ENCODE data around the gene UPF2.

The UPF2 gene

GRCh38 chr10:11881030-11881476 lies 161.6 kb downstream of the UPF2 start:
- DNase-seq (ENCODE audit: low read depth), result no peak
- no peak overlapping the region for H3K4me3 ChIP-seq (ENCODE audit: low read depth, low read length)
- TF ChIP-seq CTCF (IDR thresholded peaks at IDR 0.05; ENCODE audit: insufficient read depth, low read depth, low read length, missing control alignments), result no peak

- TF ChIP-seq CTCF (IDR thresholded peaks at IDR 0.05; ENCODE audit: insufficient read depth, low read depth, low read length, missing control alignments), result no peak
- DNase-seq (ENCODE audit: low read depth), result no peak
Observed at GRCh38 chr10:11880151-11881029, 162.2 kb downstream of the UPF2 start.

GRCh38 chr10:11879387-11880094 lies 163.1 kb downstream of the UPF2 start:
- DNase-seq (ENCODE audit: low read depth), result no peak
- TF ChIP-seq CTCF (IDR thresholded peaks at IDR 0.05; ENCODE audit: insufficient read depth, low read depth, low read length, missing control alignments), result no peak
- H3K4me3 ChIP-seq (ENCODE audit: low read depth, low read length), result no peak overlapping the region

More at GRCh38 chr10:11880151-11881029, 162.2 kb downstream of the UPF2 start:
- no peak overlapping the region for H3K4me3 ChIP-seq (ENCODE audit: low read depth, low read length)

GRCh38 chr10:11878776-11879175 lies 163.8 kb downstream of the UPF2 start:
- no peak for DNase-seq (ENCODE audit: low read depth)
- no peak for TF ChIP-seq CTCF (IDR thresholded peaks at IDR 0.05; ENCODE audit: insufficient read depth, low read depth, low read length, missing control alignments)
- no peak overlapping the region for H3K4me3 ChIP-seq (ENCODE audit: low read depth, low read length)

- no peak for TF ChIP-seq CTCF (IDR thresholded peaks at IDR 0.05; ENCODE audit: insufficient read depth, low read depth, low read length, missing control alignments)
- no peak for DNase-seq (ENCODE audit: low read depth)
- H3K4me3 ChIP-seq (ENCODE audit: low read depth, low read length), result no peak overlapping the region
Observed at GRCh38 chr10:11877591-11877905, 165.1 kb downstream of the UPF2 start.

GRCh38 chr10:11876805-11877590 lies 165.6 kb downstream of the UPF2 start:
- no peak overlapping the region for H3K4me3 ChIP-seq (ENCODE audit: low read depth, low read length)
- DNase-seq (ENCODE audit: low read depth), result no peak
- TF ChIP-seq CTCF (IDR thresholded peaks at IDR 0.05; ENCODE audit: insufficient read depth, low read depth, low read length, missing control alignments), result no peak

Measured in GM12865 (cell line).